Astrocyte of the cerebellum (primary cell): ENCODE data around the gene CROCC.

Source experiments
- DNase-seq: peaks from one replicate; pipeline ENCODE4 v3.0.0-alpha.2; 2011; ENCODE audit warnings: low read depth
- H3K4me3 ChIP-seq: 2 replicates; pipeline ENCODE4 v1.5.1; 2011; ENCODE audit warnings: mild to moderate bottlenecking, low read depth, low read length, moderate library complexity
- CTCF ChIP-seq: IDR thresholded peaks from 2 replicates; pipeline ENCODE4 v1.5.1; 2012; ENCODE audit warnings: low read length, low read depth, moderate library complexity, mild to moderate bottlenecking; ENCODE audit errors: missing control alignments
- in situ Hi-C: cut with HindIII; loops from 2 replicates; pipeline ENCODE4 v1.10.0; 2017; ENCODE audit warnings: low sequenced_read_pairs

The CROCC gene

GRCh38 chr1:16979475-16980327 is 58.0 kb downstream of the CROCC start:
- TF ChIP-seq CTCF: no peak
- in situ Hi-C loops: no loop called here
- H3K4me3 ChIP-seq: peak overlapping the region; percentile 57
- no peak for DNase-seq

GRCh38 chr1:16980473-16981268 is 58.9 kb downstream of the CROCC start, which contains the start of gene MFAP2:
TSS of gene MFAP2 (minus strand) at chr1:16980620. CDS start at chr1:16978273, 2,347 bp downstream.
- in situ Hi-C loops: no loop called here
- peak within 1 kb of the TSS; percentile 57 for H3K4me3 ChIP-seq
- no peak for TF ChIP-seq CTCF
- DNase-seq: no peak

GRCh38 chr1:16981269-16981849 is 59.6 kb downstream of the CROCC start:
- no peak overlapping the region for H3K4me3 ChIP-seq
- in situ Hi-C loops: no loop called here
- TF ChIP-seq CTCF: no peak
- peak; percentile 23 for DNase-seq

- TF ChIP-seq CTCF: no peak
- in situ Hi-C loops: no loop called here
Observed at GRCh38 chr1:16982902-16983301, 61.2 kb downstream of the CROCC start.

GRCh38 chr1:16983649-16984048 is 61.9 kb downstream of the CROCC start:
- TF ChIP-seq CTCF: no peak
- no peak overlapping the region for H3K4me3 ChIP-seq
- in situ Hi-C loops: no loop called here
- DNase-seq: no peak

More at GRCh38 chr1:16982902-16983301, 61.2 kb downstream of the CROCC start:
- no peak overlapping the region for H3K4me3 ChIP-seq
- no peak for DNase-seq

GRCh38 chr1:16984717-16985116 is 63.0 kb downstream of the CROCC start:
- in situ Hi-C loops: no loop called here
- no peak for TF ChIP-seq CTCF
- no peak overlapping the region for H3K4me3 ChIP-seq

More at GRCh38 chr1:16984717-16985116, 63.0 kb downstream of the CROCC start:
- DNase-seq: peak; percentile 85
